ENCODE data around the gene AANAT.

The AANAT gene

DNA sequence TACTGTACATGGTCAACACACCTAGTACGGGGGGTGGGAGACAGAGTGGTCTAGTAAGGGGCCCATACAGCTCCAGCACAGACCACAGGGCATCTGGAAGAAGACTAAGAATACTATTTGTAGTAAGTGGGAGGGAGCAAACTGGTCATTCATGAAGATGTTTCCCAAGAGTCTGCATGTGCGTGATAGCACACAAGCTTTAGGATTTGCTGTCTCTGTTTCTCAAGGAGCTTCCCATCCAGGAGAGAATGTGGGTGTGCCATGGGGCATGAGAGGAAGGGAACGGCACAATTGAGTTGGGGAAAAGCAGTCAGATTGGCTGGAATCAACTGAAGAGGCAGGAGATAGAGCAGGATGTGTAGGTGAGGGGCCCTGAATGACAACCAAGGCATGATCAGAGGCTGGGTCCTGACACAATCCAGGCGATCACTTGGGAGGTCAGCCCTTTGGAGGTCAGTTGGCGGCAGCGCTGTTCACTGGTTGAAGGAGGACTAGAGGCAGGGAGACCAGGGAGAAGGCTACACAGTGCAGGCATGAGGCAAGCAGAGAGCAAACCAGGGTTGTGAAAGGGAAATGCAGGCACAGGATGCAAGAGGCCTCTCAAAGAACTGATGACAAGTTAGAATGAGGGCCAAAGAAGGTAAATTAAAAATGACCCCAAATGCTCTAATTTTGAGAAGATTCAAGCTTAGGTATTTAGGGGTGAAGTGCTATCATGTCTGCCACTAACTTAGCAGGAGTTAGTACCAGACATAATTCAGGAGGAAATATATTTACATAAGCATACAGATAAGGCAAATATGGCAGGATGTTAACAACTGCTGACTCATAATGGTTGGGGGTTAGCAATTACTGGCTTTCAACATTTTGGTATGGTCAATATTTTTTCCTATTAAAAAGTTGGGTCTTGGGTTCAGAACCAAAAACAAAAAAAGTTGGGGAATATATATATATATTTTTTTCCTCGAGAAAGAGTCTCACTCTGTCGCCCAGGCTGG, 24.8 kb upstream of the AANAT start:
- no peak for DNase-seq

DNA sequence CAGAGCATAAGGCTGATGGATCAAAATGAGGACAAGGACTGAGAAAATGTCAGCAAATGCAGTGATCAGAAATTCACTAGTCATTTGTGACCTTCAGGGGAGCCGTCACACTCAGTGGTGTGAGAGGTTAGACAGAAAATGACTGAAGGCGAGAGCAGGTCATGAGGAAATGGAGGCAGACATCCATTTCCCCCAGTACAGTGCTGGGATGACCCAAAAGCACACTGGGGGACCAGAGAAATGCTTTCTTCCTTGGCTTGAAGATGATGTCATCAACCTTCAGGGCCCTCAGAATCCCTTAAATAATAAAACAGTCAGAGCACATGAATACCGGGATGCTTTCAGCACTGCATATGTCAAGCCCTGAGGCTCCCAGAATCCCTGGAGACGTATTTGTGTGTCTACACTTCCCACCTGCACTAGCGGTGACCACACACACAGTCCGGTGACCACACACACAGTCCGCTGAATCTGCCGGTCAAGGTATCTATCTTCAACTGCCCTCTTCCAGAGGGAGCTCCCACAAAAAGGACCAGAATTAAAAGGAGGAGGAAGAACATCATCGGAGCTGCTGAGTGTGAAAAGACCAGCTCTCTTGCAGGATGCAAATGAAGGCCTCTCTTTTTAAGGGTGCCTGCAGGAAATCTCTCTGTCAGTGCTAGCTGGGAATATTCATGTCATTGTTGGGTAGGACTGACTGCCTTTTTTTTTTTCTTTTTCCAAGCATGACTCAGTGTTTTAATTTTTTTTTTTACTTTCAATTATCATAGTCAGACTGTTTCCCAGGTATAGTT, 22.7 kb upstream of the AANAT start:
- DNase-seq = no peak

DNA sequence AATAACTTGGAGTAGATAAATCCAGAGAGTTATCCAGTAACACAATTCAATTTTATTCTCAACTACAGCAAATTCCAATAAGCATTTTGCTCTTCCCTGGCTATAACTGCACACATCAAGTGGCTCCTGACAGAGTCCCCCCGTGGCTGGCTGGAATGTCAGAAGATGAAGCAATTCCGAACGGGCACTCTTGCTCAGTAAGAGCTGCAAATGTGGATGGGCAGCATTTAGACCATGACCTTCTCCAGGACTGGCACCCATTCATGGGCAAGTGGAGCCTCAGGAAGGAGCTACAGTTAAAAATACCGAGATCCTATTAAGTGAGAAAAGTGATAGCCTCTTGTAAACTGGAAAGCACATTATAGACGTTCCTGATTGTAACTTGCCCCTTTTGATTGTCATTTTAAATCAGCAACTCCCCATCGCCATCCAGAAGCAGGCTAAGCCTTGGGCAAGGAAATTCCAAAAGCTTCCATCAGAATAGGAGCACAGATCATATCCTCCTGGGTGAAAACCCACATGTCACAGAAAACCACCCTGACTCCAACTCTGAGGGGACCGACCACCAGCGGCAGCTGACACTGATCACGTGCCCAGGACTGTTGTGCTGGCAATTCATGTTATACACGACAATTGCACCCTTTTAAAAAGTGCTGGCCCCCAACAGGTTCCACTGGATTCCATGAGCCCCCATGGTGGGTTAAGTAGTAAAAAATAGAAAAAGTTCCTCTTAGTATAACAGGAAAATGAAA, 21.5 kb upstream of the AANAT start:
- DNase-seq = no peak

DNA sequence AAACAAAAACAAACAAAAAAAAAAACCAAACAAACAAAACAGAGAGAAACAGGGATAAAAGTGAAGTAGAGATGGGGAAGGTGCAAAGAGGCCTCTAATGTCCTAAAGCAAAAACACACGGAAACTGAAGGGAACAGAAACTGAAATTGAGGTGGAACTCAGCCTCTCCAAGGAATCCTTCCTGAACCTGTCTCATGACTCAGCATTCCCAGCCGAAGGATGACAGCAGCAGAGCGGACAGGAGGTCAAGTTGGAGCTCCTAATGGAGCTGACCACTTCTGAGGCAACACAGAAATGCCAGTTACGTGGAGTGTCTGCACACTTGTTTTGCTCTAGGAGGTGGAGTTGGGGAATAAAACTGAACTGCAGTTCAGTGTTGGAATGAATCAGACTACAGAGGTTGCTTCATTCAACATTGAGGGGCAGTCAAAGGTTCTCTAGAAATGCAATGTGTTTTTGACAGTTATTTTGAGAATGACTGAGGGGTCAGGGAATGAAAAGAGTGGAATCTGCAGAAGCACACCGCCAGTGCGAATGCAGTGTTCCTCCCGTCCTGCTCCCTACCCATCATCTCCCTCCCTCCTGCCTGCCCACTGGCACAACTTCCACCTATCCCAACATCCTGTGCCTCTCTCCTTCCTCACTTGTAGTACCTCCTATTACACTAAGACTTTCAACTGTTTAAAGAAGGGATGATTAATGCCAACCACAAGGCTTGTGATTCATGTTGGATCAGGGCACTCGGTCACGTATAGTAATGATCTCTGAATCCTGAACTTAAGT, 20.8 kb upstream of the AANAT start:
- DNase-seq = no peak

DNA sequence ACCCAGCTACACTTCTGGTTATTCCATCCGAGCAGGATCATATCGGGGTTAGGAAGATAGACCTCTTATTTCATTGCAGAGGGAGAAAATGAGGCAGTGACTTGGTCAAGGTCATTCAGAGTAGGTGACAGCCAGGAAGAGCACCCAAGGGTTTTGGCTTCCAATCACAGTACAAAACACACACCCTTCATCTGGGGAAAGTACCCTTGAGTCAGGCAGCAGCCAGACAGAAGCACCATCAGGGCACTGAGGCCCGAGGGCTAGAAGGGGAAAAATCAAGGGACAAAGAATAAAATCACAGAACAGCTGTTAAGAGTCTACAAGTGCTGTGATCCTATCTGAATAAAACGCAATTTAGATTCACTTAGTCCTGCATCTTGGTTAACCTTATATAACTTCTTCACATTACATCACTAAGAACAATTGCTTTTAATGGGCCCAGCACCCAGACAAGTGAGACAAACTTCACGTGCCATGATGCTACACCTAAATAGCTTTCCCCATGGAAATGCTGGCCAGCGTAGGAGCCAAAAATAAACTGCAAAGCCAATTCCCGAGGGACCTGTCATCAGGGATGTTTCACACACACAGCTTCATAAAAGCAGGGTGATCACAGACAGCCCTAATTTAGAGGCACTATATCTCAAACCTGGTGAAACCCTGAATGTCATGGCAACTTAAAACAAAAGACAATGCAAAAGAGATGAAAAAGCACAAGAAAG, 19.3 kb upstream of the AANAT start:
- DNase-seq = no peak

DNA sequence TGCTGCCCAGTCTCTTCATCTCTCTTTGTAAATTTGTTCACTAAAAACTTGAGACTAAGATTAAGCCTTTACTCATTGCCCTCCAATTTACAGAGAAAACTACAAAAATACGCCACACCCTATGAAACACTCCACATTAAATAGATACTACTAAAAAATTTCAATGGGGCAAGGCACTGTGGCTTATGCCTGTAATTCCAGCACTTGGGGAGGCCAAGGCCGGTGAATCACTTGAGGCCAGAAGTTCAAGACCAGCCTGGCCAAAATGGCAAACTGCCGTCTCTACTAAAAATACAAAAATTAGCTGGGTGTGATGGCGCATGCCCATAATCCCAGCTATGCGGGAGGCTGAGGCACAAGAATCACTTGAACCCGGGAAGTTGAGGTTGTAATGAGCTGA, 18.3 kb upstream of the AANAT start:
- no peak for DNase-seq

DNA sequence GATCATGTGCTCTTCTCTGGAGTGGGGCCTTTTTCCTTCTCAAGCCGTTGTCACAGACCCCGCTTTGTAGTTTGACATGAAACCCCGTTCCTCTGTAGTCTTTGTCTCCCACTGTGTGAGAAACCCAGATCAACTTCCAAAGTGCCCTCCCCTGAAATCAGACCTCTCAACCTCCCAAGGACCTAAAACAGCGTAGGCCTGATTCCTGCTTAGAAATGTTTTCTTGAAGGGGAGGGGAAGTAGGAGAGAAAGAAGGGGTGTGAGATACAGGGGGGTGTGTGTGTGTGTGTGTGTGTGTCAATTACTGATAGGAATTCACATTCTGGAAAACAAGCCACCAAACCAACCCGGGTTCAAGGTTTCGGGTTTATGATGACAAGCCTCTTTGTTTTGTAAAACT, 15.9 kb upstream of the AANAT start:
- no peak for DNase-seq

DNA sequence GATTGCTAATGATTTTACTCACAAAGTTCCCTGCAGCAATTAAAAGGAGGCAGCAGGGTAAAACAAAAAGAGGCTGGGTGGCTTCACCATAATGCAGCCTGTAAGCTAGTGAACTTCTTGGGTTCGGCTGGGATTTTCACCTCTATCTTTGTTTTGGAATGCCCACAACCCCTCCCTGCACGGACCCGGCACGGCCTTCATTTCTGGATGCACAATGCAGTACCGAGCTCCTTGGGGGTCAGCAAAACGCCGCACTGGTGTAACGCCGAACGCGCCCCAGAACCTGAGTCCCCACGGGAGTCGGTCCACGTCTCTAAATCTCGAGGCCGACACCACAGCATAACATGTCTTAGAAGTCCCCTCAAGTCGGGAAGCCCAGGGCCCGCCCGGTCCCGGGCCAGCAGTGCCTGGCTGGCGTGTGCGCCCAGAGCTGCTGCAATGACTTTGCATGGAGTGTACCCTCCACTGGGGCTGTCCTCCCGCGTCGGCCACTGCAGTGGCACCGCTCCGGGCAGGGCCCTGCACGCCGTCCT, 15.2 kb upstream of the AANAT start:
- no peak for DNase-seq

DNA sequence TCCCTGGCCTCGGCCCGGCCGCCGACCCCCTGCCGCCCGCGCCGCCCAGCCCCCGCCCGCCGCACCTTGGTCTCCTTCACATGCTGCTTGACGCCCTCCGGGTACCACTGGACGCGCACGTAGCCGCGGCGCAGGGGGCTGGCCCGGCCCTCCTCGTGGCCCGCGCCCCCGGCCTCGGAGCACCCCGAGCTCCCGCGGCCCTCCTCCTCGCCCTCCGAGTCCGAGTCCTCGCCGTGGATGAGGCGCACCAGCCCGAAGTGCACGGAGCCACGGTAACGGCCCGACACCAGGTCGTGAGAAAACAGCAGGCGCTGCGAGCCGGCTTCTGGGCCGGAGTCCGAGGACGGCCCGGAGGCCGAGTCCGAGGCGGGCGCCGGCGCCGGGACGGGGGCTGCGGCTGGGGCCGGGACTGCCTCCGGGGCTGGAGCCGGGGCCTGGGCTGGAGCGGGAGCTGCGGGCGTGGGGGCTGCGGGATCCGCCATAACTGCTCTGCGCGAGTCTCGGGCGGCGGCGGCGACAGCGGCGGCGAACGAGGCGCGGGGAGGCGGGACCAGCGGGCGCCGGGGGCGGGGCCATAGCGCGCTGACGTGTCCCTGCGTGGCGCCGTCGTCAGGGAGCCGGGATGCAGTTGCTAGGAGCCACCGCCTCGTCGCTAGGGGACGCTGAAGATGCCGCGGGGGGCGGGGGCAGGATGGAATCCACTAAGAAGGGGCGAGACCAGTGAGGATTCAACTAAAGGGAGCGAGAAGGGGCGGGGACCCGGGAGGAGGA, 14.6 kb upstream of the AANAT start, which contains the start of gene UBE2O:
Gene UBE2O (minus strand): TSS at position 493 of the 771 bp plus-strand sequence. CDS start 11 bp downstream, at position 482.
- peak; percentile 82 for DNase-seq

DNA sequence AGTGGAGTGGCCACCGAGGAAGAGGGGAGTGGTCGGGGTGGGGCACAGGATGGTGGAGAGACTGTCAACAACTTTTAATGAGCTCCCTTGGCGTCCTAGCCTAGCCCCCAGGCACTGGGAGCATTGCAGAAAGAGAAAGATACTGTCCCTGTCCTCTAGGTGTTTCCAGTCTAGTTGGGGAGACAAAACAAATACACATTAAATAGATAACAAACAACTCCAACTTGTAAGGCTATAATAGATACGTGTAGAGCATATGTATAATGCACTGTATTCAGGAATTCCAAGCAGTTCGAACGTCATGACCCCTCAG, 14.0 kb upstream of the AANAT start:
- DNase-seq = no peak

DNA sequence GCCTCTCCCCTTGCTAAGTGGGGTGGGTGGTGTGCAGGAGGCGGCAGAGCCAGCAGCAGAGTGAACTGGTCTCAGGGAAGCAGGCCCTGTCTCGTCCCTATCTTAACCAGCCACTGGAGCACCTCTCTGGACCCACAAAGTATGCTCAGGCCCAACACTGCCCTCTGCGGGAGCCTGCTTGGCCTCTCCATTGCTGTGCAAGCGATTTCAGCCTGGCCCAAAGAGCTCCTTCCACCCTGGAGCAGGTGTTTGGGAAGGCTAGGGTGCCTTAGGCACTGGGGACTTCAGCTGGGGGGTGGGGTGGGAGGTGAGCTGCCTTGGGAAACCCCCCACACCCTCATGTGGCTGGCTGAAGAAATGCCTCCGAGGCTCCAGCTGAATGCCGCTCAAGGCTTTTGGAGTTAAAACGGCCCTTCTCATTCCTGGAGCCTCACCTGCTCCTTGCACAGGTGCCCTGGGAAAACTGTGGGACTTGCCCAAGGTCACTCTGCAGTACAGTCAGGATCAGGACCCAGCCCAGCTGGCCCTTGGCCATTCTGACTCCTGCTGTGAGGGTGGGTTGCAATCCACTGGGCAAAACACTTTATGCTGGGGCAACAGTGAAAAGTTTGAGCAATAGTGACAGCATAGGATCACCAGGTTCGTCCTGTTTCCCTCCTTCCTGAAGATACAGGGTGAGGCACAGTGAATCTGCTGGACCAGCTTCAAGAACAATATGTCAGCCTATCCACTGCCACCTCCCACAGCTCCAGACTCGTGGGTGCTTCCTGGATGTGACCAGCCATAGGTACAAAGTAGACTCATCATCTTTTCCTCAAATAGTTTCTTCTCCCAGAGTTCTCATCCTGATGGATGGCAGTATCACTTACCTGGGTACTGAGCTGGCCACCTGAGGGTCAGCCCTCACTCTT, 8.6 kb upstream of the AANAT start:
- no peak for DNase-seq

DNA sequence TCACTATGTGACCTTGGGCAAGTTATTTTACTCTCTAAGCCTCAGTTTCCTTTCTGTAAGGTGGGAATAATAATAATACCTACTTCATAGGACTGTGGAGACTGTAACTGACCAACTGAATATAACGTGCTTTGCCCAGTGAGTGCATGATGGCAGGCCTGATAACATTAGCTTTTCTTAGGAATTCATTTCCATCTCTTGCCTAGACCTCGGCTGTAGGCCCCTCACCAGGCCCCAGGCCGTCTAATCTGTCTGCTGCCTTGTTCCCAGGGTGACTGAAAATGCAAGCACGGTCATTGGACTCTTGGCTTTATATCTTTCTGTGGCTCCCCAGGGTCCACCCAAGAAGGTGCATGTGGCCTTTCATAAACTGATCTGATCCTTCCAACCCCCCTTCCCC, 7.7 kb upstream of the AANAT start:
- DNase-seq = no peak

DNA sequence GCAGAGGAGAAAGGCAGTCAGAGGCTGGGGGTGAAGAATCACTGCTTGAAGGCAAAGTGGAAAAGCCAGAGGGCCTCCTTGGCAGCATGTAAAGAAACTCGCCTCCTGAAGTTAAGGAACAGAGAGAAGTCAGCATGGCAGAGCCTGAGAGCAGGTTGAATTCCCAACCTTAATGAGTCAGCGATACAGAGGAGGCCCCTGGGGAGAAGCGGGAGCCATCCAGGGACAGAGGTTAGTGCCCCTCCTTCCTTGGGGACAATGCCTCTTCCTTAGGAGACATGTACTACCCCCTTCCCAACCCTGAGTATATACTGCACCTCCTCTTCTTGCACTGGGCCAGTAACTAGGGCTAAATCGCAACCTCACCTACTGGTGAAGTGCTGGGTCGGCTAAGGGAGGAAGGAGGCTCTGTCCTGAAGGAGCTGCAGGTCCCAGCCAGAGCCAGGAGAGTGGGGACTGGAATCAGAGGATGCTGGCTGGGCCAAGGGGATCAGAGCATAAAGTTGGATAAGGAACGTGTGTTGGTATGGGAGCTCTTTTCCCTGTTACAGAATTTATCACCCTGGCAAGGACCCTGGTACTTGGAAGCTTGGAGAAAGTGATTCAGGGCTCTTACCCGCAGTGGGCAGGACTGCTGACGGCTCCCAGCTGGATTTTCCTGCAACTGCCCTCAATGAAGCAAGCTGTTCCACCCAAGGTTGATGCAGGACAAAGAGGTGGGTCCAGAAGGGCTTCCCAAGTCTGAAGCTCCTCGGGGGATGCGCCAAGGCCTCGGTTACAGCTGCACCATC, 5.4 kb upstream of the AANAT start:
- DNase-seq = no peak

DNA sequence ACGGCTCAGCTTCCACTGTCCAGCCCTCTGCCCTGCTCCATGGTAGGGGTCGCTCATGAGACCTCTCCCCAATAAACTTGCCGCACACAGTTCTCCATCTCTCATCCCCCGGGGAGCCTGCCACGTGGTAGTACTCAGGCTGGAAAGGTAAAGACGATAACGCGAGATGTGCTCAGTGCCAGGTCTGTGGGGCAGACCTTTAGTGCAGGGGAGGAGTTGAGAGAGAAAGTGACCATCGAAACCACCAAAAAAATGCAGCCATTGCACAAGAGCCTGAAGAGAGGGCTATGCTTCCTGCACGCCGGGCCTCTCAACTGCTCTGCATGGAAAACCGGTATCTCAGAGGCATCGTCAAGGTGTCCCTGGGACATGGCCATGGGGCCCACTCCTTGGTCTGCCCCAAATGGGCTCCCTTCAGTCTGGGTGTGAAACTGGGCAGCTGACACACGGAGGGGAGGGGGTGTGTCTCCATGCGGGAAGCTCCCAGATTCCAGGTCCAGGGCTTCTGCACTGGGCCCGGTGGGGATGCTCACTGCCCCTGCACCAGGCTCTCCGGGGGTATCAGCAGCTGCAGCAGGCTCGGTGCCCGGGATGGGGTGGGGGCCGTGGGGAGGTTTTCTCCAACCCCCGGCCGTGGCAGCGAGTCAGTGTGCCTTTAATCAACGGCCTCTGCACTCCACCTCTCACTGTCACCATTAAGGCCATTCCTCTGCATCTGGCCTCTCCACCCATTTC, 4.7 kb upstream of the AANAT start:
- no peak for DNase-seq

DNA sequence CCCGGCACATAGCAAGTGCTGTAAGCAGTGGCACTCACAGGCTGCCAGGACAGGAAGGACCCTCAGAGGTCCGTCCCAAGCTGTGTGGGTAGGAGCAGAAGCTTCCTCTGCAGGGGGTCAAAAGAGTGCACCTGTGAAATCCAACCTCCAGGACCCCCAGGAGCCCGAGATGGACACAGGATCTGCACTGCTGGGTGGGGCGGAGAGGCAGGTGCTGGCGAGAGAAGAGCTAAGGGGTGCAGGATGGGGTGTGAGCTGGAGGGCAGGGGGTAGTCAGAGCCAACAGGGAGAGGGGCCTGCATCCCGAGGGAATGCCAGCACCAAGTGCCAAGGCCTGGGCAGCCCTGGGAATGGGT, 650 bp upstream of the AANAT start:
- no peak for DNase-seq

DNA sequence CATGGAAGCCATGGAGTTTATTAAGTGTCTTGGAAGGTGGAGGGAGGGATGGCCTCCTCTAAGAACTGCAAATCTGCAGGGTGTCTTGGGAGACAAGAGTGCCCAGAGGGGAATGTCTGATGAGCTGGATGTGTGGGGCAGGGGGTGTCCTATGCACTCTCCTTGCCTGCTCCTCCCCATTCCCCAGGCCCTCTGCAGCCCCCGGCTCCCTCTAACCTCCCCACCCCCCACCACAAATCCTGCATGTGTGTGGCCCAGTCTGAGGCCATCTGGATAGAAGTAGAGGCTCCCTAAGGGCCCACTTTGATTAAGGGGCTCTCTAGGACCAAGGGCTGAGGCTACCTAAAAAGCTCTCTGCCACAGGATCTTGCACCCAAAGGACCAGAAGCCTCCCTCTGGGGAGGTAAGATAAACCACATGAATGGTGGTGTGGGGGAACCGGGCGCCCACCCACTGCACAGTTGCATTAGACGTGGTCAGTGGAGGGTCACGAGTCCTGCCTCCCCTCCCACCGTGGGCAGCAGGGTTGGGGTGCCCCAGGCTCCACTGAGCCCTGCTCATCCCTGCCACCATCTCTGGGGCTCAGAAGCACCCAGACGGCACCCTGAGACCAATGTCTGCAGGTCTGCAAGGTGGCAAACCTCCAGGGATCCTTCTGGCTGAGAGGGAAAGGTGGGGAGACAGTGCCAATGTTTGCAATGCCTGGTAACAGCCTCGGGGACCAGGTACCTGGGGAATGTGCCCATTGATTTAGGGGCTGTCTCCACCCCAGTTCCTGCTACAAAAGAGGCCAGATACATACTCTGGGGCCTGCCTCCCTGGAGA, 618 bp downstream of the AANAT start:
- no peak for DNase-seq

DNA sequence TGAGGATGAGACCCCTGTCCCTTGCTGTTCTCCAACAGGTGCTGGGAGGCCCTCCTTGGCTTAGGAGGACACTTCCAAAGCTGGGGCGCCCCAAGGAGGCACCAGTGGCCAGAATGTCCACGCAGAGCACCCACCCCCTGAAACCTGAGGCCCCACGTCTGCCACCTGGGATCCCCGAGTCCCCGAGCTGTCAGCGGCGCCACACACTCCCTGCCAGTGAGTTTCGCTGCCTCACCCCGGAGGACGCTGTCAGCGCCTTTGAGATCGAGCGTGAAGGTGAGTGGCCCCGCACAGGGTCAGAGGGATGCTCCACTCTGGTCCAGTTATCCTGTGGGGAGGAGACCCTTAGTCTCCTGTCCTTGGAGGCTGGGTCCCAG, 1.2 kb downstream of the AANAT start:
- no peak for DNase-seq
